GM21576 (cell line): ENCODE results near the gene PTH.

Experiments used
- ATAC-seq: cut with Tn5 transposase; IDR thresholded peaks from one replicate; pipeline ENCODE4 v1.9.1; 2021; ENCODE audit warnings: mild to moderate bottlenecking, moderate library complexity; ENCODE audit not compliant: unreplicated experiment

The PTH gene

GRCh38 chr11:13450832-13451397 is 44.9 kb downstream of the PTH start:
- no peak for ATAC-seq

- ATAC-seq, result no peak
Observed at GRCh38 chr11:13449522-13449921, 46.3 kb downstream of the PTH start.

GRCh38 chr11:13448876-13449275 is 46.9 kb downstream of the PTH start:
- ATAC-seq, result no peak

GRCh38 chr11:13446444-13446843 is 49.4 kb downstream of the PTH start:
- ATAC-seq, result no peak

- no peak for ATAC-seq
Observed at GRCh38 chr11:13445588-13445987, 50.2 kb downstream of the PTH start.
